Measurements from ENCODE around the gene SORCS2.

GRCh38 chr4:7772711-7773385 lies 580.5 kb downstream of the SORCS2 start:
- TF ChIP-seq, protein P1, sequence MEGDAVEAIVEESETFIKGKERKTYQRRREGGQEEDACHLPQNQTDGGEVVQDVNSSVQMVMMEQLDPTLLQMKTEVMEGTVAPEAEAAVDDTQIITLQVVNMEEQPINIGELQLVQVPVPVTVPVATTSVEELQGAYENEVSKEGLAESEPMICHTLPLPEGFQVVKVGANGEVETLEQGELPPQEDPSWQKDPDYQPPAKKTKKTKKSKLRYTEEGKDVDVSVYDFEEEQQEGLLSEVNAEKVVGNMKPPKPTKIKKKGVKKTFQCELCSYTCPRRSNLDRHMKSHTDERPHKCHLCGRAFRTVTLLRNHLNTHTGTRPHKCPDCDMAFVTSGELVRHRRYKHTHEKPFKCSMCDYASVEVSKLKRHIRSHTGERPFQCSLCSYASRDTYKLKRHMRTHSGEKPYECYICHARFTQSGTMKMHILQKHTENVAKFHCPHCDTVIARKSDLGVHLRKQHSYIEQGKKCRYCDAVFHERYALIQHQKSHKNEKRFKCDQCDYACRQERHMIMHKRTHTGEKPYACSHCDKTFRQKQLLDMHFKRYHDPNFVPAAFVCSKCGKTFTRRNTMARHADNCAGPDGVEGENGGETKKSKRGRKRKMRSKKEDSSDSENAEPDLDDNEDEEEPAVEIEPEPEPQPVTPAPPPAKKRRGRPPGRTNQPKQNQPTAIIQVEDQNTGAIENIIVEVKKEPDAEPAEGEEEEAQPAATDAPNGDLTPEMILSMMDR (IDR thresholded peaks at IDR 0.05), result no peak
- no peak for TF ChIP-seq EZH2 (IDR thresholded peaks at IDR 0.05; ENCODE audit: borderline replicate concordance, insufficient read depth, low read depth, low read length, poor library complexity, severe bottlenecking)
